ENCODE data around the gene FIP1L1. TPM values are rescaled to one million over a fixed set of nuclear protein-coding genes. Genes with fewer than 3 reads are reported as not detected.

FIP1L1 gene
- total RNA-seq, 2 donors from 2014 or later: 49.3 to 70.3 TPM

- Mint-ChIP-seq H3K36me3 (ENCODE audit: low read depth) (no peaks in the 10 kb centered on the region), H3K9me3 (peaks cover 10% of the 10 kb centered on the region), H3K27me3 (peaks cover 4% of the 10 kb centered on the region), H3K27ac (no peak overlapping the region), H3K4me1 (no peaks in the 10 kb centered on the region), H3K4me3 (no peak overlapping the region)
- no peak for ATAC-seq (replicated peaks)
These were observed 99.0 kb downstream of the FIP1L1 start for GRCh38 chr4:53476232-53477037.

DNA sequence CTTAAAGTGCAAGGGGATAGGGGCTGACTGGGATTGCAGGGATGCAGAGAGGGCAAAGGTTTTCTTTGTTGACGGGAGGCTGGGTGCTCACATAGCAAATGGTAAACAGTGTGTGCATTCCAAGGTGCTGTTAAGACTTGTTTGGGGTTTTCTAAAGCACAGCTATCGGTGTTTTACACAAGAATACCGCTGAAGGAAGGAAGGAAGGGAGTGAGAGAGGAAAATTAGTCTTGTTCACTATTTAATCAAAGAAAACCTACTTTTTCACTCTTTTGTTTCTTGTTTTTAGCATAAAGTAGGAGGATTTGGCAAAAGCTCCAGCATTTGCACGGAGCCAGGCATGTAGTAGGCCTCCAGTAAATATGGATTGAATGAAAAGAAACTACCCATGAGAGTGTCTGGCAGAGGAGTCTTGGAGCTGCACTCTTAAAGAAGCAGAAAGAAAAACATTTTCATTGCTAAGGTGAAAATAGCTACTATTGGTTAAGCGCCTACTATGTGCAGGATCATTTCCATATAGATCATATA lies 99.7 kb downstream of the FIP1L1 start:
- no peaks in the 10 kb centered on the region for H3K4me1 Mint-ChIP-seq
- H3K27ac Mint-ChIP-seq: no peak overlapping the region
- H3K4me3 Mint-ChIP-seq: no peak overlapping the region
- no peak for ATAC-seq (replicated peaks)
- peaks cover 10% of the 10 kb centered on the region for H3K9me3 Mint-ChIP-seq
- peaks cover 7% of the 10 kb centered on the region for H3K27me3 Mint-ChIP-seq
- H3K36me3 Mint-ChIP-seq (ENCODE audit: low read depth): no peaks in the 10 kb centered on the region

GRCh38 chr4:53477636-53478035 lies 100.2 kb downstream of the FIP1L1 start:
- H3K4me3 Mint-ChIP-seq: no peak overlapping the region
- peaks cover 10% of the 10 kb centered on the region for H3K9me3 Mint-ChIP-seq
- H3K27me3 Mint-ChIP-seq: peaks cover 7% of the 10 kb centered on the region
- H3K4me1 Mint-ChIP-seq: no peaks in the 10 kb centered on the region
- H3K36me3 Mint-ChIP-seq (ENCODE audit: low read depth): no peaks in the 10 kb centered on the region
- H3K27ac Mint-ChIP-seq: no peak overlapping the region
- ATAC-seq (replicated peaks): no peak

DNA sequence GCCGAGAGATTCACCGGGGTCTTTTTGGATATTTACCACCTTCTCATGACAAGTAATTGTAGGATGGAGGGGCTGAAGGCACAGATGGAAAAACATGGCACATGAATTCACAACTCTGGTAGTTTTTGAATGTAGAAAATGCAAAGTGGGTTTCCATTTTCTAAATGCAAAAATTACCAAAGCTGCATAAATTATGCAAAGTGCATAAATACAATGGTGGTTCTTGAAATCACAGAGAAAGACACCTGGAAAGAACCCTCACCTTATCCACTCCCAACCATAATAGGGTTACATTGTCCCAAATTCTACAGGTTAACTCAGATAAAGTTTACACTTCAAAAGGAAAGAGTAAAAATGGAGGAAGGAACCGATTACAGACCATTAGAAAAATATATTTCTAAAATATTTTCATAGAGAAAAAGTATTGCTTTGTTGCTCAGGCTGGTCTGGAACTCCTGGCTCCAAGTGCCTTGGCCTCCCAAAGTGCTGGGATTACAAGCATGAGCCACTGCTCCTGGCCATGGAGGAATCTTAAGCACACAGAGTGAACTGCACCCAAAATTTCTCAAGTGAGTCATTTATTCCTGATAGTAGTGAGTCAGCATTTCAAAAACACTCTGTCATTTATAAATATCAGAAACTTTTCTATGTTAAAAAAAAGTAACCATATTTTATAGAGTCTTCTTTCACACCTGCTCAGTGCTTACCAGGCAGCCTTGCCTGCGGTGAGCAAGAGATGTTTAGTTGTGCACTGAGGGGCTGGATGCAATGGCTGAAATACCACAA lies 101.4 kb downstream of the FIP1L1 start:
- peaks cover 4% of the 10 kb centered on the region for H3K9me3 Mint-ChIP-seq
- no peaks in the 10 kb centered on the region for H3K36me3 Mint-ChIP-seq (ENCODE audit: low read depth)
- no peak overlapping the region for H3K4me3 Mint-ChIP-seq
- ATAC-seq (replicated peaks): no peak
- H3K4me1 Mint-ChIP-seq: no peaks in the 10 kb centered on the region
- peaks cover 12% of the 10 kb centered on the region for H3K27me3 Mint-ChIP-seq
- no peak overlapping the region for H3K27ac Mint-ChIP-seq

- ATAC-seq (replicated peaks): no peak
- peaks cover 18% of the 10 kb centered on the region for H3K27me3 Mint-ChIP-seq
- H3K9me3 Mint-ChIP-seq: peaks cover 4% of the 10 kb centered on the region
- H3K4me1 Mint-ChIP-seq: no peaks in the 10 kb centered on the region
- no peaks in the 10 kb centered on the region for H3K36me3 Mint-ChIP-seq (ENCODE audit: low read depth)
- no peak overlapping the region for H3K4me3 Mint-ChIP-seq
- no peak overlapping the region for H3K27ac Mint-ChIP-seq
These were observed 102.5 kb downstream of the FIP1L1 start for GRCh38 chr4:53479736-53480525.

DNA sequence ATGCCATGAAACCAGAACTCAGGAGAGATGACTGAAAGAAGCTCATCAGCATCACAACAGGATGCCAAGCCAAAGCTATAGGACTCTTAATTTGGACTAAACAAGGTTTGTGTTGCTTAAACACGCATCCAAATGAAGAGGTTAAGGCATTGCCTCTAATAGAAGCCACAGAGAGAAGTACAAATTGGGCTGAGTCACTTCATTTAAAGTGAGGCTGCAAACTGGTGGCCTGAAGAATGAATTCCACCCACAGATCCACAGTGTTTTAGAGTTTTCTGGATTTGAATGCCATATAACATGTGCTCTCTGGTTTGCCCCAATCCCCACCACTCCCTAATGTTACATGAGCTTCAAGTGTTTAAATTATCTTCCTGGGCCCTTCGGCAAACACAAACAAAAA lies 103.5 kb downstream of the FIP1L1 start:
- Mint-ChIP-seq H3K4me1 (no peaks in the 10 kb centered on the region), H3K9me3 (peaks cover 4% of the 10 kb centered on the region), H3K4me3 (no peak overlapping the region), H3K27me3 (peaks cover 22% of the 10 kb centered on the region), H3K36me3 (ENCODE audit: low read depth) (no peaks in the 10 kb centered on the region), H3K27ac (no peak overlapping the region)
- ATAC-seq (replicated peaks): no peak

- H3K27me3 Mint-ChIP-seq: peaks cover 28% of the 10 kb centered on the region
- peaks cover 4% of the 10 kb centered on the region for H3K9me3 Mint-ChIP-seq
- no peak overlapping the region for H3K4me3 Mint-ChIP-seq
- H3K36me3 Mint-ChIP-seq (ENCODE audit: low read depth): no peaks in the 10 kb centered on the region
- H3K27ac Mint-ChIP-seq: no peak overlapping the region
- ATAC-seq (replicated peaks): no peak
- no peaks in the 10 kb centered on the region for H3K4me1 Mint-ChIP-seq
These were observed 104.1 kb downstream of the FIP1L1 start for GRCh38 chr4:53481586-53481985.

GRCh38 chr4:53483250-53483649 lies 105.8 kb downstream of the FIP1L1 start:
- no peaks in the 10 kb centered on the region for H3K36me3 Mint-ChIP-seq (ENCODE audit: low read depth)
- no peaks in the 10 kb centered on the region for H3K4me1 Mint-ChIP-seq
- H3K27me3 Mint-ChIP-seq: peaks cover 38% of the 10 kb centered on the region
- H3K9me3 Mint-ChIP-seq: peaks cover 4% of the 10 kb centered on the region
- ATAC-seq (replicated peaks): no peak
- H3K27ac Mint-ChIP-seq: no peak overlapping the region
- H3K4me3 Mint-ChIP-seq: no peak overlapping the region

DNA sequence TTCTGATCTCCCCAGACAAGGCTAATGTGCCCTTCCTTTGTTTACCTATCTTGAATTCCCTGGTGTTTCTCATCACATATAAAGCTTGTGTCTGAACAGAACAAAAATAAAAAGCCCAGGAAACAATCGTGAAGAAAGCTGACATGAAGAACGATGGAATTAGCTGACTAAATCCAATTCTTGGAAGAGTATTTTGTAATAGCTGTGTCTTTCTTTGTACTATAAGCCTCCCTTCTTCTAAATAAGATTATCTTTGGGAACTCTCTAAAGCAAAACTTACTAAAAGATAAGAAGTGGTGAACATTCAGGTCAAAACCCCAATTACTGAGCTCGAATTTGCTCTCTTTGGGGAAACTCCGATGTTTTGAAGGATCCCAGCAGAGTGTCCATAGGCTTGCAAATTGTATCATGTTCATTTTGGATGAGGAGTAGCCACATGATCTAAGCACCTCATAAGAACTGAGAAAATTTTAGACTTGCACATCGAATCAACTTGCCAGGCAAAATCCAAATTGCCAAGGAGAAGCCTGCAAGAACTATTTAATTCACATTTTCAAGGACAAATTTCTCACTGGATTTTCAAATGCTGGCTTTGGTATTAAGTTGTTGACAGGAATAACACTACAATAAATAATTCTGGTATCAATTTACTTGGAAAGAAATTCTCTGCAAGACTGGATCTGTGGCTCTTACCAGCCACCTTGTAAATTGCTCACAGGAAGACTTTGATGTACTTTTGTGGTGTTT lies 107.6 kb downstream of the FIP1L1 start:
- Mint-ChIP-seq H3K4me1 (no peaks in the 10 kb centered on the region), H3K4me3 (no peak overlapping the region), H3K27ac (no peak overlapping the region), H3K36me3 (ENCODE audit: low read depth) (no peaks in the 10 kb centered on the region), H3K9me3 (peaks cover 4% of the 10 kb centered on the region), H3K27me3 (peaks cover 44% of the 10 kb centered on the region)
- ATAC-seq (replicated peaks): no peak

DNA sequence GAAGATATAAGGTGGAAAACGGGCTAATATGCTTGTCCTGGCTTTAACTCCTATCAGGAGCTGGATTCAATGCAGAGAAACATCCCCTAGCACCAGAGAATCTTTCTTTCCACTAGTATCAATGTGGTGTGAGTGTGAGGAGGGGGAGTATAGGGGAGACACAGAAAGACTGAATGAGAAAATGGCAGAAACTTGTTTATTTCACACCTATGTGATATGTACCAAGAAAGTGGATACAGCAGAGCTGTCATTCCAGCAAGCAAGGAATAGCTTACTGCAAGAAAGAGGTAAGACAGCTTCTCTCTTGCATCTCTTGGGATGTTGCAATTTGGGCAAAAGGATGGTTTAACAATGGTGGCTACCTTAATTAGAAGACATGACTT lies 108.2 kb downstream of the FIP1L1 start:
- Mint-ChIP-seq H3K4me1 (no peaks in the 10 kb centered on the region), H3K27me3 (peaks cover 44% of the 10 kb centered on the region), H3K36me3 (ENCODE audit: low read depth) (no peaks in the 10 kb centered on the region), H3K27ac (no peak overlapping the region), H3K9me3 (peaks cover 4% of the 10 kb centered on the region), H3K4me3 (no peak overlapping the region)
- no peak for ATAC-seq (replicated peaks)

DNA sequence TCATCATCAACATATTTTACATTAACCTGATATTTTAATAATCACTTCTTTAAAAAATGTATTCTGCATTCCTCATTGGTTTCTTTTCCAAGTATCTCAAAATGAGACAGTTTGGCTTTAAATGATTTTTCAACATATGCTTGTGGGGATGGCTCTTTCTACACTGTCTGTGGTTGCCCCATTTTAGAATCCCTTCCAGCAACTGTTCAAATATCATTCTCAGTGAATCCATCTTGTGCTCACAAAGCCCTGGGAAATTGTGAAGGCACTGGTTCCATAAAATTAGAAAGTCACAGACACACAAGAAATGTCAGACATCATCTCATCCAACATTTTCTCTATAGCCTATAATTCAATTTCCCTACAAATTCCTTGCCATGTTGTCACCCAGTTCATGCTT lies 110.3 kb downstream of the FIP1L1 start:
- Mint-ChIP-seq H3K4me1 (no peaks in the 10 kb centered on the region), H3K27ac (no peak overlapping the region), H3K27me3 (peaks cover 42% of the 10 kb centered on the region), H3K4me3 (no peak overlapping the region), H3K36me3 (ENCODE audit: low read depth) (no peaks in the 10 kb centered on the region), H3K9me3 (peaks cover 4% of the 10 kb centered on the region)
- ATAC-seq (replicated peaks): no peak

DNA sequence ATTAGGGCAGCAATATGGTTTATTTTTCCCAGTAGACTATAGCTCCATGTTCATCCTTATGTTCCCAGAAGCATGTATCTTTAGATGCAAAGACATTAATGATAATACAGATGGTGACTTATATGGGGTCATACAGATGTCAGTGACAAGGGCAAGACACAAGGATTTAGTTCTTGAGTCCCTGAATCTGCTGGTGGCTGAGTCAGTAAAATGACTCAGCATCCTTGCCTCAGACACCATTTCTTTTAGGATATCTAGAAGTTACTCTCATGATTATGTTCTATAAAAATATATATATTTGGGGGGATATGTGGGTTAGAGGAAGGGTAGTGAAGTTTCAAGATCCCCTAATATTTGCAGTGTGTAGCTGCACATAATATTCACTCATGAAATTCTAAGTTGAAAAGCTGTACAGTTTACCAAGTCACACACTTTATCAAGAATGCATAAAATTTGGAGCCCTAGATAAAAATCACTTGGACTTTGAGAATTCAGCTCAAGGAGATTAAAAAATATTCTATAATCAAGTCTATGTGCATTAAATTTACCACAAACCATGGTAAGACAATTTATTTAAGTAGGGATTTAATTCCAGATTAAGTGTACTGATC lies 111.9 kb downstream of the FIP1L1 start:
- Mint-ChIP-seq H3K4me1 (no peaks in the 10 kb centered on the region), H3K9me3 (no peaks in the 10 kb centered on the region), H3K27me3 (peaks cover 36% of the 10 kb centered on the region), H3K27ac (no peak overlapping the region), H3K4me3 (no peak overlapping the region), H3K36me3 (ENCODE audit: low read depth) (no peaks in the 10 kb centered on the region)
- no peak for ATAC-seq (replicated peaks)

DNA sequence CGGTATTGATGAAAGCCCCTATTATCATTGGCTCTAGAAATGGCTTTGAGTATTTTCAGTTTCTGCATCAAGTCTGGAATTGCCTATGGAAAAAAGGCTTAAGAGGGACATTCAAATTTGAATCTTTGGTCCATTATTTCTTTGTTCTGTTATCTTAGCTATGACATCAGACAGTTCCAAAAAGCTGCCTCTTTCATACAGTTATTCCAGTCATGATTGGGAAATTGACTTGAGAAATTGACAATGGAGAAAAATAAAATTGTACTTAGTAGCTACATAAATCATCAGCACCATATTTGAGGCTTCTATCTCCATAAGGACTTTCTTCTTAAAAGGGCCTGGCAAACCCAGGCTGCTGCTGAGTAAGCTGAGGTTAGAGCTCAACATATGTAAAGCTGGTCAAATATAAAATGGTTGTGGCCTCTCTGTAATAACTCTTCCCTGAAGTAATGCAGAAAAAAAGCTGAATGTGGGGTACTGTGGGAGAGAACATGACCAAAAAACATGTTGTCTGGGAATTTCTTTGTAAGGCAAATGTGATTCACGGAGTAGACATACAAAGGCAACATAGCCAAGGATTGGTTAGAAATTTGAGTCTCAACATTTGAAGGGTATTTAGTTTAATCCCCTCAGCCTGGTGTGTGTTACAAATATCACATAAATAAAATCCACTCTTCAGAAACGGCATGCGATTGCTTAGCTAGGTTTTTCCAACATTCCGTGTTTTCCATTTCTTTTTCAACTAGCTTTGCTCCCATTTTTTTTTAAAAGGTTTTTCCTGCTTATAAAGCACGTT lies 112.9 kb downstream of the FIP1L1 start:
- Mint-ChIP-seq H3K4me1 (no peaks in the 10 kb centered on the region), H3K27me3 (peaks cover 30% of the 10 kb centered on the region), H3K27ac (no peak overlapping the region), H3K9me3 (no peaks in the 10 kb centered on the region), H3K36me3 (ENCODE audit: low read depth) (no peaks in the 10 kb centered on the region), H3K4me3 (no peak overlapping the region)
- ATAC-seq (replicated peaks): no peak
